BLaER1 treated with 17β-estradiol and CSF1 and Interleukin-3, amounts not matched to agents 10 nM and 100 nM (cell line): ENCODE results near the gene NACAD.

Experiments
- H3K27ac ChIP-seq, 11 experiments: shearing (Covaris generic); formaldehyde crosslinking; 2 replicates each; pipeline ENCODE4 v1.8.1; 2022
- H3K27me3 ChIP-seq, 11 experiments: shearing (Covaris generic); formaldehyde crosslinking; 2 replicates each; pipeline ENCODE4 v1.8.1; 2022
- H3K36me3 ChIP-seq, 11 experiments: shearing (Covaris generic); formaldehyde crosslinking; 2 replicates each; pipeline ENCODE4 v1.8.1; 2022
- H3K4me1 ChIP-seq, 10 experiments: shearing (Covaris generic); formaldehyde crosslinking; 2 replicates each; pipeline ENCODE4 v1.8.1; 2022
- H3K4me2 ChIP-seq, 11 experiments: shearing (Covaris generic); formaldehyde crosslinking; 2 replicates each; pipeline ENCODE4 v1.8.1; 2022
- H3K4me3 ChIP-seq, 10 experiments: shearing (Covaris generic); formaldehyde crosslinking; 2 replicates each; pipeline ENCODE4 v1.8.1; 2022
- H3K9ac ChIP-seq, 11 experiments: shearing (Covaris generic); formaldehyde crosslinking; 2 replicates each; pipeline ENCODE4 v1.8.1; 2022
- H3K9me3 ChIP-seq, 11 experiments: shearing (Covaris generic); formaldehyde crosslinking; replicated peaks in 1 of 11; 2 replicates each; pipeline ENCODE4 v1.8.1; 2022
- H4K20me1 ChIP-seq, 11 experiments: shearing (Covaris generic); formaldehyde crosslinking; 2 replicates each; pipeline ENCODE4 v1.8.1; 2022
- Cebpa-rat ChIP-seq, 11 experiments: shearing (Covaris generic); IDR thresholded peaks; 2 replicates each; pipeline ENCODE4 v1.8.1; 2022

The NACAD gene, protein sequence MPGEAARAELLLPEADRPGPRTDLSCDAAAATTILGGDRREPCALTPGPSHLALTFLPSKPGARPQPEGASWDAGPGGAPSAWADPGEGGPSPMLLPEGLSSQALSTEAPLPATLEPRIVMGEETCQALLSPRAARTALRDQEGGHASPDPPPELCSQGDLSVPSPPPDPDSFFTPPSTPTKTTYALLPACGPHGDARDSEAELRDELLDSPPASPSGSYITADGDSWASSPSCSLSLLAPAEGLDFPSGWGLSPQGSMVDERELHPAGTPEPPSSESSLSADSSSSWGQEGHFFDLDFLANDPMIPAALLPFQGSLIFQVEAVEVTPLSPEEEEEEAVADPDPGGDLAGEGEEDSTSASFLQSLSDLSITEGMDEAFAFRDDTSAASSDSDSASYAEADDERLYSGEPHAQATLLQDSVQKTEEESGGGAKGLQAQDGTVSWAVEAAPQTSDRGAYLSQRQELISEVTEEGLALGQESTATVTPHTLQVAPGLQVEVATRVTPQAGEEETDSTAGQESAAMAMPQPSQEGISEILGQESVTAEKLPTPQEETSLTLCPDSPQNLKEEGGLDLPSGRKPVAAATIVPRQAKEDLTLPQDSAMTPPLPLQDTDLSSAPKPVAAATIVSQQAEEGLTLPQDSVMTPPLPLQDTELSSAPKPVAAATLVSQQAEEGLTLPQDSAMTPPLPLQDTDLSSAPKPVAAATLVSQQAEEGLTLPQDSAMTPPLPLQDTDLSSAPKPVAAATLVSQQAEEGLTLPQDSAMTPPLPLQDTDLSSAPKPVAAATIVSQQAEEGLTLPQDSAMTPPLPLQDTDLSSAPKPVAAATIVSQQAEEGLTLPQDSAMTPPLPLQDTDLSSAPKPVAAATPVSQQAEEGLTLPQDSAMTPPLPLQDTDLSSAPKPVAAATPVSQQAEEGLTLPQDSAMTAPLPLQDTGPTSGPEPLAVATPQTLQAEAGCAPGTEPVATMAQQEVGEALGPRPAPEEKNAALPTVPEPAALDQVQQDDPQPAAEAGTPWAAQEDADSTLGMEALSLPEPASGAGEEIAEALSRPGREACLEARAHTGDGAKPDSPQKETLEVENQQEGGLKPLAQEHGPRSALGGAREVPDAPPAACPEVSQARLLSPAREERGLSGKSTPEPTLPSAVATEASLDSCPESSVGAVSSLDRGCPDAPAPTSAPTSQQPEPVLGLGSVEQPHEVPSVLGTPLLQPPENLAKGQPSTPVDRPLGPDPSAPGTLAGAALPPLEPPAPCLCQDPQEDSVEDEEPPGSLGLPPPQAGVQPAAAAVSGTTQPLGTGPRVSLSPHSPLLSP (N-terminal part only)

DNA sequence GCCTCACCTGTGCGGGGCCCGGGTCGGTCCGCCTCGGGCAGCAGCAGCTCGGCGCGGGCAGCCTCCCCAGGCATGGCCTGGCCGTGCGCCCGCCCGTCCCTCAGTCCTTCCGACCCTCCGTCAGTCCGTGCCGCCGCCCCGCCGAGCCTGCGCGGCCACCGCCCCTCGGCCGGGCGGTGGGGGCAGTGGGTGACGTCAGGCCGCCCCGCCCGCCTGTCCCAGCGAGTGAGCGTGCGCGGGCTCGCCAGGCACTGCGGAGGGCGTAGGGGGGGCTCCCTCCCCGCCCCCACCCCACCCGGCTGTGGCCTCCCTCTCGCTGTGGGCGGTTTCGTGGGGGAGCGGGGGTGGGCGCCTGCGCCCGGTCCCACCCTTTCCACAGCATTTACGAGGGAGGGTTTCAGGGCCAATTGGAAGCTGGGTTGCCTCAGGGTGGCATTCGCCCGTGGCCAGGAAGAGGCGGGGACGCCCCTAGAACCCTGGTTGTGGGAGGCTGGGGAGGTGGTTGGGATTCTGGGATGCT lies at the start of gene NACAD:
NACAD (minus strand) TSS at position 149 of the 520 bp plus-strand sequence; CDS start at position 74, 75 bp downstream.
- peaks cover 0 to 7% (median 5%) of the 10 kb centered on the region in 11 experiments; a peak in 8 of 22 replicates for H3K9me3 ChIP-seq
- peaks cover 7 to 19% (median 13%) of the 10 kb centered on the region in 11 experiments; a peak in 18 of 22 replicates for H3K27me3 ChIP-seq
- peak within 1 kb of the TSS in 5 of 11 experiments; percentile 20 to 54 (median 51); a peak in 5 of 22 replicates for H3K9ac ChIP-seq
- H3K27ac ChIP-seq: no peak within 1 kb of the TSS
- H4K20me1 ChIP-seq: 0 out of 22 replicates have a peak, but pooled peaks cover 0 to 10% (median 0%) of the 10 kb centered on the region in 11 experiments
- H3K4me2 ChIP-seq: peak within 1 kb of the TSS; percentile 57 to 79 (median 70)
- no peak for TF ChIP-seq Cebpa-rat (IDR thresholded peaks at IDR 0.05)
- H3K4me3 ChIP-seq: peak within 1 kb of the TSS in 9 of 10 experiments; percentile 32 to 65 (median 52); a peak in 16 of 20 replicates
- peaks cover 0 to 13% (median 10%) of the 10 kb centered on the region in 10 experiments; a peak in 11 of 20 replicates for H3K4me1 ChIP-seq
- H3K36me3 ChIP-seq: no peaks in the 10 kb centered on the region

DNA sequence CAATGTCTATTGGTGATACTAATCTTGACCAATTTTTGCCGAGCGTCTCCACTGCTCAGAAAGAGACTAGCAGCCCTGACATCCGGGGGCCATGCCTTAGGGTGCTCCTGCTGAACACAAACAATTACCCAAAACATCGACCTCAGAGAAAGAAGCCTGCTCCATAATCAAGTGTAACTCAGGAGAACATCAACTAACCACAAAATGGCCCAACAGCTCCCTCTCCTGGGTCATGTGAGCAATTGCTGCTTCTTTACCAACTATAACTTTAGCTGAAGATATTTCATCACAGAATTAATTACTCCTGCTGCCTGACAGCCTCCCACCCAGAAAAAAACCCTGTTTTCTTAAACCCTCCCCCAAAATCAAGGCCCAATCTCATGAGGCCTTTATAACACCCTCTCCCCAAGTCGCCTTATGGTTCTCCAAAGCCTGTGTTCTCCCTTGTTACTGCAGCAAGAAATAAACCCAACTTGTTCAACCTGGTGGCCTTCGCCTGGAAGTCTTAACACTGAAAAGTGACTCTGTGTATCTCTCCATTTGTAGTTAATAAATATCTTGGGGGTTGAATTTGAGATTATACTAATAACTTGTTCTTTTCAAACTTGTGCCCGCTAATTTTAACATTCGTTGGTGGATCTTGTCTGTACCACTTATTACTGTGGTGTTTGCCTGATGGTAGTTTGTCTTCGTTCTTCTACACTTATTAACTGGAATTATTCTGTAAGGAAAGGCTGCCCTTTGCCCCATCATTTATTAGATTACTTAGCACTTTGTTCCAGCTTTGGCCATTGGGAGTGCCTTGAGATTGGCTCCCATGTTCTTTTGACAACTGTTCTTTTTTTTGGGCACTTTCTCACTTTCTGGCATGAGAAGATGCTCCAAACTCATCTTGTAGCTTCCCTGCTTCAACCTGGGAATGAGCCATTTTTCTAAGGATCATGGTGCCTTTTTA lies 47.6 kb upstream of the NACAD start:
- H3K27ac ChIP-seq: no peak overlapping the region

DNA sequence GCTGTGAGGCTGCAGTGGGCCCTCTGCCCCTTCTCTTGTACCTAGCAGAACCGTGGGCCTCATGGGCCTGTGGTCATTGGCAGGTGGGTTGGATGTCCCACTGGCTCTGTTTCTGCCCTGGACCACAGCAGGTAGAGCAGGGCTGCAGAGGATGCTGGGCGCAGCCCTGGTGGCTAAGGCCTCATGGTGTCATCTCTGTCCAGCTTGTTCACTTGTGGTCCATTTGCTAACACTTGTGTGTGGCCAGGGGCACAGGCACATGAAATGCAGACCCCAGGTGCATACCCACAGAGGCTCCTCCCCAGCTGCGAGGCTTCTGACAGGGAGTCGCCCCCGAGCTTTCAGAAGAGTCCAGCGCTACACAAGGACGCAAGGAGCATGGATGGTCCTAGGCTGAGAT lies 45.1 kb upstream of the NACAD start:
- H3K9me3 ChIP-seq: no peaks in the 10 kb centered on the region
- no peak for TF ChIP-seq Cebpa-rat (IDR thresholded peaks at IDR 0.05)
- H3K27me3 ChIP-seq: no peaks in the 10 kb centered on the region
- H3K4me2 ChIP-seq: no peak overlapping the region
- H3K4me3 ChIP-seq: no peak overlapping the region
- no peaks in the 10 kb centered on the region for H3K36me3 ChIP-seq
- no peak overlapping the region for H3K9ac ChIP-seq
- peaks cover 5 to 11% (median 8%) of the 10 kb centered on the region in 10 experiments; a peak in 19 of 20 replicates for H3K4me1 ChIP-seq
- no peak overlapping the region for H3K27ac ChIP-seq
- H4K20me1 ChIP-seq: no peaks in the 10 kb centered on the region

More for the DNA sequence above, 47.6 kb upstream of the NACAD start:
- TF ChIP-seq Cebpa-rat (IDR thresholded peaks at IDR 0.05): no peak
- H3K9me3 ChIP-seq: peaks cover 0 to 6% (median 0%) of the 10 kb centered on the region in 11 experiments; a peak in 1 of 22 replicates
- peaks cover 20 to 32% (median 28%) of the 10 kb centered on the region in 10 experiments for H3K4me1 ChIP-seq
- no peaks in the 10 kb centered on the region for H3K36me3 ChIP-seq
- no peaks in the 10 kb centered on the region for H3K27me3 ChIP-seq
- H3K4me2 ChIP-seq: no peak overlapping the region
- no peaks in the 10 kb centered on the region for H4K20me1 ChIP-seq
- H3K9ac ChIP-seq: no peak overlapping the region
- H3K4me3 ChIP-seq: no peak overlapping the region

DNA sequence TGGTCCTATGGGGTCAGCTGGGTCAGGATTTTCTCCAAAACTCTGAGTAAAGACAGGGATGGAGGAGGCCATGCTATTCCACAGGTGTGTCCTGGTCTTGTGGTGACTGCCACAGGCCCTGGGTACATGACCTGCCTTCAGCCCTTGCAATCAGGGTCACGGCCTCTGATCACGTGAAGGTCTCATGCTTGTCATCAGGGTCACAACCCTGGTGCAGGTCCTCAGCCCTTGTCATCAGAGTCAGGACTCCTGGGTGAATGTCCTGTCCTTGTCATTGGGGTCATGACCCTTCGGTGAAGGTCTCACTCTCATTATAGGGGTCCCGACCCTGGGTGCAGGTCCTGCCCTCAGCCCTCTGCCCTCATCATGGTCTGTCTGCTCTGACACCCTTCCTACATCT lies 44.6 kb upstream of the NACAD start:
- H3K4me3 ChIP-seq: no peak overlapping the region
- no peaks in the 10 kb centered on the region for H4K20me1 ChIP-seq
- no peaks in the 10 kb centered on the region for H3K36me3 ChIP-seq
- no peak overlapping the region for H3K4me2 ChIP-seq
- no peak overlapping the region for H3K27ac ChIP-seq
- H3K9me3 ChIP-seq: no peaks in the 10 kb centered on the region
- no peak overlapping the region for H3K9ac ChIP-seq
- TF ChIP-seq Cebpa-rat (IDR thresholded peaks at IDR 0.05): no peak
- no peaks in the 10 kb centered on the region for H3K27me3 ChIP-seq
- peaks cover 0 to 7% (median 2%) of the 10 kb centered on the region in 10 experiments; a peak in 12 of 20 replicates for H3K4me1 ChIP-seq

GRCh38 chr7:45132708-45133320 lies 44.0 kb upstream of the NACAD start:
- H3K4me2 ChIP-seq: no peak overlapping the region
- H4K20me1 ChIP-seq: no peaks in the 10 kb centered on the region
- no peak overlapping the region for H3K27ac ChIP-seq
- TF ChIP-seq Cebpa-rat (IDR thresholded peaks at IDR 0.05): no peak
- H3K9me3 ChIP-seq: no peaks in the 10 kb centered on the region
- no peak overlapping the region for H3K9ac ChIP-seq
- H3K4me1 ChIP-seq: peaks cover 0 to 7% (median 0%) of the 10 kb centered on the region in 10 experiments; a peak in 3 of 20 replicates
- H3K4me3 ChIP-seq: no peak overlapping the region
- no peaks in the 10 kb centered on the region for H3K36me3 ChIP-seq
- no peaks in the 10 kb centered on the region for H3K27me3 ChIP-seq

DNA sequence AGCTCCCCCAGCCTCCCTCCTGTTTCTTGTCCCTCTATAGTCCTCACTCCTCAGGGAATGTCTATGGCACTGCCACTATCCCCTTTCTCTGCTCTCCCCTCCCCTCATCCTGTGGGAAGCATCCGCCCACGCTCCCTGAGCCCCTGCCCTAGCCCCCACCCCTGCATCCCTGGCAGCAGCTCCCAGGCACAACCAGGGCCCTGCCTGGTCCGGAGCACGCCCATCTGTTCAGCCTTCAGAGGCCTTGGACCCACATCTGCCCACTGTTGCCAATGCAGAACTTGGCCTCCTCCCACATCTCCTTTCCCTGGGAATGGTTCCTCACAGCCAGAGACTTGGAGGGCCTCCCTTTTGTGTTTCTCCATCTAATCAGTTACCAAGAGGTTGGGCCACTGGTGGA lies 43.1 kb upstream of the NACAD start:
- Histone ChIP-seq H3K4me2 (no peak overlapping the region), H3K9me3 (no peaks in the 10 kb centered on the region), H3K27me3 (no peaks in the 10 kb centered on the region), H3K9ac (no peak overlapping the region), H3K4me3 (no peak overlapping the region), H3K36me3 (no peaks in the 10 kb centered on the region), H3K27ac (no peak overlapping the region), H3K4me1 (peaks cover 4 to 13% (median 6%) of the 10 kb centered on the region in 10 experiments; a peak in 19 of 20 replicates), H4K20me1 (no peaks in the 10 kb centered on the region)
- no peak for TF ChIP-seq Cebpa-rat (IDR thresholded peaks at IDR 0.05)

DNA sequence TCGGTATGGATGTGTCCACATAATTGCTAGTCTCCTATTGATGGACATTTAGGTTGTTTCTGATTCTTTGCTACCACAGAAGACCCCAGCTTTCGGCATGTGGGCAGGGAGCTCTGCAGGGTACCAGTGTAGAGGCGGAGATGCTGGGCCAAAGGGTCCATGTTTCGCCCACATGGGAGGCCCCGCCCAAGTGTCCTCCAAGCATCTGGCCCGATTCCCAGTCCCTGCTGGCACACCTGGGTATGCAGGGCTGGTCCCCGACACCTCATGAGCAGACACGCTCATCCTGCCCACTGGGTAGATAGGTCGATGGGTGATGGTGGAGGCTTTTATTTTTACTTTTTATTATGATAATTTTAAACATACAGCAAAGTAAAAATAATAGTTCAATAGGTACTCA lies 42.1 kb upstream of the NACAD start:
- no peak overlapping the region for H3K4me2 ChIP-seq
- no peaks in the 10 kb centered on the region for H3K36me3 ChIP-seq
- H3K9me3 ChIP-seq: no peaks in the 10 kb centered on the region
- H3K27me3 ChIP-seq: no peaks in the 10 kb centered on the region
- no peak overlapping the region for H3K4me3 ChIP-seq
- no peak overlapping the region for H3K9ac ChIP-seq
- no peaks in the 10 kb centered on the region for H4K20me1 ChIP-seq
- no peak for TF ChIP-seq Cebpa-rat (IDR thresholded peaks at IDR 0.05)
- H3K27ac ChIP-seq: no peak overlapping the region
- peaks cover 13 to 22% (median 16%) of the 10 kb centered on the region in 10 experiments; a peak in 19 of 20 replicates for H3K4me1 ChIP-seq
